ENCODE data around the gene KIZ. TPM values are rescaled to one million over a fixed set of nuclear protein-coding genes. Genes with fewer than 3 reads are reported as not detected.

KIZ gene
- total RNA-seq, 1 donor from 2014 or later = 5.3 TPM

DNA sequence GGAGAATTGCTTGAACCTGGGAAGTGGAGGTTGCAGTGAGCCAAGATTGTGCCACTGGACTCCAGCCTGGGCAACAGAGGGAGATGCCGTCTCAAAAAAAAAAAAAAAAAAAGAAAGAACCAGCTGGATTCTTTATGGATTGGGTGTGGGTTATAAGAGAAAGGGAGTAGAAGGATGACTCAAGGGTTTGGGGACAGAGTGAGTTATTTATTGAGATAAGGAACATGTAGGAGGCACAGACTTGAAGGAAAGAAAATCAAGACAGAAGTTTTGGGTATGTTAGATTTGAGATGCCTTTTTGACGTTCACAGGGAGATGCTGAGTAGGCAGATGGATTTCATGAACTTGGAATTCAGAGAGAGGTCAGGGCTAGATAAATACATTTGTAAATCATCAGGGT, 47.6 kb downstream of the KIZ start:
- no peak for DNase-seq (ENCODE audit: extremely low read depth, low read depth, low spot score)

DNA sequence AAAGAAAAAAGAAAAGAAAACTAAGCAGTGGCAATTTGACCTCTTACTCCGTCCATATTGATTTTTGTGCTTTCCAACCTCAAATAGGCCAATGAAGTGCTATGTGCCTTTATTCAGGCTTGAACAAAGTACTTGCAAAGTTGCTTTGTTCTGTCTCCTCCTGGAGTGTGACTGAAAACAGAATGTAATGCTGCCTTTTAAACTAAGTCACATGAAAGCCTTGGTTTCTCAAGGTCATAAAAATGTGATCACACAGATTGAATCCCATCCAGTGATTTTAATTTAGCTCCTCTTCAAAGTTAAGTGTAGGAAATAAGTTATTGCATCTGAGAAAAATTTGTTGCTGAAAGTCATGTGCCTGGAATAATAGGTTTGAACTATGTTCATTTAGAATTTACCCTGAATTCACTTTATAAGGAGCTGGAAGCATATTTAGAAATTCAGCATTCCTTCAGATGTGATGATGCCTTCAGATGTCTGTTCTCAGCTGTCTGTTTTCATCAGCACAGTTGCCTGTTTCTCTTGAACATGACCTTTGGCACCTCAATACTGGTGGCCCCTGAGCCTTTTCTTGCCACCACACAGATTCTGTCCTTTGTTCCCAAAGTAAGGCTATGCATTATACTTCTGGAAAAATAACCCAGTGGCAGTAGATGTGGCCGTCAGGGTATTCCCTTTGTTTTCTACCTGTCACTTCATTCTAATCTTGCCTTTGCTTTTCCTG, 48.8 kb downstream of the KIZ start:
- DNase-seq (ENCODE audit: extremely low read depth, low read depth, low spot score) = no peak

GRCh38 chr20:21175433-21175832, 49.6 kb downstream of the KIZ start:
- DNase-seq (ENCODE audit: extremely low read depth, low read depth, low spot score) = no peak

GRCh38 chr20:21177767-21178166, 51.9 kb downstream of the KIZ start:
- DNase-seq (ENCODE audit: extremely low read depth, low read depth, low spot score) = no peak

DNA sequence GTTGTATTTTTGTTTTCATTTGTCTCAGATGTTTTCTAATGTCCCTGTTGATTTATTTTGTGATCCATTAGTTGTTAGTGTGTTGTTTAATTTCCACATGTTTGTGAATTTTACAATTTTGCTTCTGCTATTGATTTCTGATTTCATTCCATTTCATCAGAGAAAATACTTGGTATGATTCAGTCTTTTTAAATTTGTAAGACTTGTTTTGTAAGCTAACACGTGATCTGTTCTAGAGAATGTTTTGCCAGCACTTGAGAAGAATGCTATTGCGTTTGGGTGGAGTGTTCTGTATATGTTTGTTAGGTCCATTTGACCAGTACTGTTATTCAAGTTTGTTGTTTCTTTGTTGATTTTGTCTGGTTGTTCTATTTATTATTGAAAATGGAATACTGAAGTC, 53.9 kb downstream of the KIZ start:
- no peak for DNase-seq (ENCODE audit: extremely low read depth, low read depth, low spot score)

GRCh38 chr20:21180248-21180647, 54.4 kb downstream of the KIZ start:
- no peak for DNase-seq (ENCODE audit: extremely low read depth, low read depth, low spot score)

GRCh38 chr20:21181028-21181427, 55.1 kb downstream of the KIZ start:
- DNase-seq (ENCODE audit: extremely low read depth, low read depth, low spot score) = no peak

DNA sequence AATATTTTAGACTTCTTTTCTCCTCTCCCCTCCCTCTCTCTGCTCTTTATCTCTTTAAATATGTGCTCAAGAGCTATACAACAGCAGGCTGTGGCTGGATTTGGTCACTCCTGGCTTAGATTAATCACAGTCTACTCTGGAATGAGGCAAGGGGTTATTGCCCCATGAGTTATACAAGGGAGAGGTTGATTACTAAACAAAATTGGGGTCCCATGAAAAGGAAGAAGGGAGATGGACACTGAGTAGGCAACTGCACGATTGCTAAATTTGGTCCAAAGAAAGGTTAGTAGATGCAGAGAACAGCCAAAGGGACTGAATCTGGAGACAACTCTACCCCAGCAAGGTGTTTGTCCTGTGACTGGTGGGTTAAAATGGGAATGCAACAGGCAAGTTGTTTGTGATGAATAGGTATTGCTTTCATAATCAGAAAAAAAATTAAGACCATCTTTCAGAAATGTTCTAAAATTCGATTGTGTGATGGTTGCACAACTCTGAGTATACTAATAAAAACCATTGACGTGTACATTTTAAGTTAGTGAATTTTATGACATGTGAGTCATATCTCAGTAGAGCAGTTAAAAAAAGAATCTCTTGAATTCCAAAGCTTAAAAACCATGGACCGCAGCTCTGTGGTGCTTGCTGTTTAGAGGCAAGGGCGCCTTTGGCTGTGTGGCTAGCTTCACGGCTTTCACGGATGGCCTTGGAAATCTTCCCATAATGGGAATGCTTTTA, 57.1 kb downstream of the KIZ start:
- no peak for DNase-seq (ENCODE audit: extremely low read depth, low read depth, low spot score)

- DNase-seq (ENCODE audit: extremely low read depth, low read depth, low spot score) = no peak
Observed at GRCh38 chr20:21183722-21184121, 57.8 kb downstream of the KIZ start.

DNA sequence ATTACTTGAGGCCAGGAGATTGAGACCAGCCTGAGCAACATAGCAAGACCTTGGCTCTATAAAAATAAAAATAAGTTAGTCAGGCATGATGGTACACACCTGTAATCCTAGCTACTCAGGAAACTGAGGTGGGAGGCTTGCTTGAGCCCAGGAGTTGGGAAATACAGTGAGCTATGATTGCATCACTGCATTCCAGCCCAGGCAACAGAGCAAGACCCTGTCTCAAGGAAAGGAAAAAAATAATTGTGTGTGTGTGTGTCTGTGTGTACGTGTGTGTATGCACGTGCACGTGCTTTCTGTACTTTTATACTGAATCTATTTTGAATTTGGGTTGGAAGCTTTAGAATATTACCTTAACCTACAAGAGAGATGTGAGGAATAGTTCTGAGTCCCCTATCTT, 58.9 kb downstream of the KIZ start:
- DNase-seq (ENCODE audit: extremely low read depth, low read depth, low spot score) = no peak

DNA sequence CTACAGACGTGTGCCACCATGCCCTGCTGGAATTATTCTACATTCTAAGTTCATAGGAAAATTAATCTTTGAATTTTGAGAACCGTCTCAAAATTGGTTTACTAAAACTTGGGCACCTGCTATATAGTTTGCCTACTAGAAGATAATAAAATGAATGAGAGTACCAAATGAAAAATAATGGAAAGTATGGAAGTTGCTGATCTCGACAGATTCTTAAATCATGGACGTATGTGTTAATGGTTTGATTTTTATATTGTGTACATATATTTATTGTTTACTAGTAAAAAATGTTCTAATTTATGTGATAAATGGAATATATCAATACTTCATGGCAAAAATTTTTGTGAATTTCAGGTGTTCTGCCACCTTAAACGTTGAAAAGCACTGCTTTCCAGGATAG, 60.0 kb downstream of the KIZ start:
- no peak for DNase-seq (ENCODE audit: extremely low read depth, low read depth, low spot score)

DNA sequence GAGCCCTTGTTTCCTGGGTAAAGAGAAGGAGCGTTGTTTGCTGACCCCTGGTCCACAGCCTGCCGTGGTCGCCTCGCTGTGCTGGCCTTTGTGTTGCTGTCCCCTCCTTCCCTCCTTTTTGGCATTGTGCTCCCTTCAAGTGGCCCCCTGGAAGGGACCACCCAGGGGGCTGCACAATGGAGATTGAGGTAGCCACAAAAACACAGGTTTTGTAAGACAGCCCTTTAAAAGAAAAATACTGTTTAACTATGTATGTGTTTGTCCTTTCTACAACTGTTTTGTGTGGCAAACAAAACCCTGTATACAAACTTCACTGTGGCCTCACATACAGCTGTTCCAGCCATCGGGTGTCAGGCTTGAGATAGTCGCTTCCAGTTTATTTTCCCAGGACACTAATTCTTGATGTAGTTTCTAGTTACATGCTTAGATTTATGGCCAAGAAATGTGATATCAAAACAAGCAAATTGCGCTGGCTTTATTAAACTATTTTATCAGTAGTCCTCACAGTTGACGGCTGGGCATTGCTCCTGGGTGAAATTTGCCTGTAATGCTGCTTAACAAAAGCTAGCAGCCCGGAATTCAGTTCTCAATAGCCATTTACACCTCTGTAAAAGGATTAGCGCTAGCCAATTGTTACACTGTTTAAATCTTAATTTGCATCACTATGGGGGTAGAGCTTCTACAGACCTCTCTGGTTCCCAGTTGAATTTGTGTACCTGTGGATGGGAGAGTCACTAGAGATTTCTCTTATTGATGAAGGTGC, 64.1 kb downstream of the KIZ start:
- DNase-seq (ENCODE audit: extremely low read depth, low read depth, low spot score) = no peak

- no peak for DNase-seq (ENCODE audit: extremely low read depth, low read depth, low spot score)
Observed at GRCh38 chr20:21190869-21191268, 65.0 kb downstream of the KIZ start.

GRCh38 chr20:21191839-21192238, 66.0 kb downstream of the KIZ start:
- no peak for DNase-seq (ENCODE audit: extremely low read depth, low read depth, low spot score)

DNA sequence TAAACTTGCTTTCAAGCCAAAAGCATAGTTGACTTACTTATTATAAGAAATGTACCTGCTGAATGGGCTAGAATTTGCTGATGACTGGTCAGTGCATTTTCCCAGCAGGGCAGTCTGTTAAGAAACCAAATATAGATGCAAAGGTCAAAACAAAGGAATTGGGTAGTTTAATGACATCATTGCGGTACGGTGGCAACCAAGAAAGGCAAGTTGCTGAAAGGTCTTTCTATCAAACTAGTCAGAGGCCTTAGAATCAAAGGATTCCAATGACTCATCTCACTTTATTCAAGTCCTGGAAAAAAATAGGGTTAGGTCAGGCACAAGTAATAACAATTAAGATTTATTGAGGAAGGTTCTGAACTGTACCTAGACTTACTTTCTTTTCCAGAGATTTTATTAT, 76.4 kb downstream of the KIZ start:
- DNase-seq (ENCODE audit: extremely low read depth, low read depth, low spot score) = no peak

GRCh38 chr20:21203088-21203656, 77.3 kb downstream of the KIZ start:
- no peak for DNase-seq (ENCODE audit: extremely low read depth, low read depth, low spot score)

DNA sequence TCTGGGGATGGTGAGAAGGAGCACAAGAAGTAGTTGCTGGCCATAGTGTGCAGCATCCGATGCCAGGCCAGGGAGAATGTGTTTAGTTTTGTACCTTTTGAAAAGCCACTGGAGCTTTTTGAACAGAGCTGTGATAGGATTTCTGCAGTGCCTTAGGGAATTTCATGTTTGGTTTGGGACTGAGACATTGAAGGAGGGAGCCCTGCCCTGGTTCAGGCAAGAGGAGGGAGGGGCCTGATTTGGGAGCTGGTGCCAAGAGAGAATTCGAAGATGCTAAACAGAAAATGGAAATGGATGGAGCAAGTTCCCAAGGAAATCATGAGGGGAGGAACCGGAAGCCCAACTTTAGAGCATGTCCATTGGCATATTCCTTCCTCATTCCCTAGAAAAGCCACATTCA, 80.7 kb downstream of the KIZ start:
- DNase-seq (ENCODE audit: extremely low read depth, low read depth, low spot score) = no peak

- DNase-seq (ENCODE audit: extremely low read depth, low read depth, low spot score) = no peak
Observed at GRCh38 chr20:21208999-21209398, 83.1 kb downstream of the KIZ start.

GRCh38 chr20:21209668-21210067, 83.8 kb downstream of the KIZ start:
- no peak for DNase-seq (ENCODE audit: extremely low read depth, low read depth, low spot score)

GRCh38 chr20:21213691-21214090, 87.8 kb downstream of the KIZ start:
- no peak for DNase-seq (ENCODE audit: extremely low read depth, low read depth, low spot score)

DNA sequence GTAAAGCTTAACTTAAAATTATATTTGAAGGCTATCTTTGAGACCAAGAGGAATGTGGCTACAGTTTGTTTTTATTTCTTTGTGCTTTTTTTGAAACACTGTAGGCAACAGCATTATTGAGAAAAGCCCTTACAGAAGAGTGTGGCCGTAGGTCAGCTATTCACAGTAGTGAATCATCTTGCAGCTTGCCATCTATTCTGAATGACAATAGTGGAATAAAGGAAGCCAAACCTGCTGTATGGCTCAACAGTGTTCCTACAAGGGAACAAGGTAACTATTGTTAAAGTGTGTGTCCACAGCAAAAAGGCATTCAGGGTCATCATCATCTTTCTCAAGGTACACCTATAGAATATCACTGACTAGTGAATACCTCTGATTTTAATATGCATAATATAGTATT, 88.5 kb downstream of the KIZ start:
- no peak for DNase-seq (ENCODE audit: extremely low read depth, low read depth, low spot score)

Data from glomerular endothelial cell (primary cell).